HG03135 (cell line): ENCODE data around the gene ETS1.

Experiments
- ATAC-seq: cut with Tn5 transposase; IDR thresholded peaks from one replicate; pipeline ENCODE4 v1.9.1; 2021; ENCODE audit warnings: mild to moderate bottlenecking, moderate library complexity; ENCODE audit not compliant: unreplicated experiment

Gene ETS1, protein sequence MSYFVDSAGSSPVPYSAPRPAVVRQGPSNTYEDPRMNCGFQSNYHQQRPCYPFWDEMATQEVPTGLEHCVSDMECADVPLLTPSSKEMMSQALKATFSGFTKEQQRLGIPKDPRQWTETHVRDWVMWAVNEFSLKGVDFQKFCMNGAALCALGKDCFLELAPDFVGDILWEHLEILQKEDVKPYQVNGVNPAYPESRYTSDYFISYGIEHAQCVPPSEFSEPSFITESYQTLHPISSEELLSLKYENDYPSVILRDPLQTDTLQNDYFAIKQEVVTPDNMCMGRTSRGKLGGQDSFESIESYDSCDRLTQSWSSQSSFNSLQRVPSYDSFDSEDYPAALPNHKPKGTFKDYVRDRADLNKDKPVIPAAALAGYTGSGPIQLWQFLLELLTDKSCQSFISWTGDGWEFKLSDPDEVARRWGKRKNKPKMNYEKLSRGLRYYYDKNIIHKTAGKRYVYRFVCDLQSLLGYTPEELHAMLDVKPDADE

GRCh38 chr11:128587415-128587814 is at the start of gene ETS1:
Gene ETS1, minus strand, starts transcription at chr11:128587558. Its CDS starts 14,428 bp downstream, at chr11:128573130.
- no peak for ATAC-seq

DNA sequence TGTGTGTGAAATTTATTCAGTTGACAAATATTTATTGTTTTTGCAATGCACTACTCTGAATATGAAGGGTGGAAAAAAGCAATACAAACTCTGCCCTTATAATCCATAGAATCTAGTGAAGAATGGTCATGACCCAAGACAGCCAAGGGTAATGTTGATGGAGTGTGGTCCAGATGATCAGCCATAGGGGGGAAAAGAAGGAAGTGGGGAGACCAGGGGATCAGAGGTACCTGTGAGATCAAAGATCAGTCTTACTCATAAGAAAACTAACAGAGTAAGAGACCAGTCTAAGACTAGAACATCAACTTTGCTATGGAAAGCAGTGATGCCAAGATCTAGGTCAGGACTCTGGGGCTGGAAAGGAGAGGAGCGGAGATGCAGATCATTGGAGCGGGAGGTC is 47.0 kb upstream of the ETS1 start:
- no peak for ATAC-seq

DNA sequence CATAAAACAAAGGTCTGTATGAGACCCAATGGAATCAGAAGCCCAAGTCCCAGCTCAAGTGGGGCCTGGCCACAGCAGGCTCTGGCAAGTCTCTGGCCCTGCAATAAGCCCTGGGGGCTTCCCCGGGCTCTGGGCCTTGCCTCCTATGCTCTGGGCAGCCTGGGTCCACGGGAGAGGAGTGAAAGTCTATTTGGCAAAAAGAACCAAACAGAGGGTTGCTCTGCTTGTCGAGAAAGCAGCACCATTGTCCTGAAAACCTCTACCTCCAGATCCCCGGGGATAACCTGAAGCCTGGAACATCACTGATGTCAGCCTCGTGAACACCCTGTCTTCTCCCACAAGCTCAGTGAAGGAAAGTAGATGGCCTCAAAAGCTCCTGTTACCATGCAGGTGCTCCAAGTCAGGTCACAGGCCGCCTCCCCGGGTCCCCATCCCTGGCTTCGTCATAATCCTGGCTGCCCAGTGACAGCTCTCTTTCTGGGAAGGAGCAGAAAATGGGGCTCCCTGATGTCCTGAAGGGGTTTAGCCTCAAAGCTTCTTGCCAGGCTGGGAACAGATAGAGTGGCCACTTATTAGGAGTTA is 46.1 kb upstream of the ETS1 start:
- no peak for ATAC-seq

DNA sequence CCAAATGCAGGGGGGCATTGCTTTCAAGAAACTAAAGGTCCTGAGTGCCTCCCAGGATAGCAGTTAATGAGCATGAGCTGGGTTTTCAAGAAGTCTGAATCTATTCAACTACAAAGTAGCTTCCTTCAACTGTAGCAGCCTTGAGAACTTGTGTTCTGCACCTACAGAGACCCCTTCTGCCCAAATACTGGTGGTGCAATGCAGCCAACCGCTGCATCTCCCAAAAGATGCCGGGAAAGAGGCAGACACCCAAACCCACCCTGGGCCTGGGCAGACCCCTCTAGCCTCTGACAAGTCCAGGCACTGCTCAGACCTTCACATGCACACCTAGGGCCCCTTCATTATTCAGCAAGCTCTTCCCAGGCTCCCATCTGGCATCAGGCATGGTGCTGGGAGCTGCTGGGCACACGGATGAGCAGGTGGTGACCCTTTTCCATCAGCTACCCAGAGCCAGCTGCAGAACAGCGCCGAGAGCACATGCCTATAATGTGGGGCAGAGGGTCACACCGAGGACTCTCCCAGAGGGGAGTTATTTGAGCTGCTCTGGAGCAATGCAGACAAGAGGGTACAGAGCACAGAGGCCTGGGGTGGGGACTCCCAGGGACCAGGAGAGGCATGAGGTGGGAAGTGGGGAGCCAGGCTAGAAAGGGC is 44.9 kb upstream of the ETS1 start:
- no peak for ATAC-seq

GRCh38 chr11:128630367-128631230 is 43.2 kb upstream of the ETS1 start:
- peak; percentile 55 for ATAC-seq

- ATAC-seq: no peak
Measured at GRCh38 chr11:128629516-128630106, 42.3 kb upstream of the ETS1 start.

- peak; percentile 25 for ATAC-seq
Measured at GRCh38 chr11:128628686-128629085, 41.3 kb upstream of the ETS1 start.

GRCh38 chr11:128628325-128628673 is 40.9 kb upstream of the ETS1 start:
- peak; percentile 11 for ATAC-seq

DNA sequence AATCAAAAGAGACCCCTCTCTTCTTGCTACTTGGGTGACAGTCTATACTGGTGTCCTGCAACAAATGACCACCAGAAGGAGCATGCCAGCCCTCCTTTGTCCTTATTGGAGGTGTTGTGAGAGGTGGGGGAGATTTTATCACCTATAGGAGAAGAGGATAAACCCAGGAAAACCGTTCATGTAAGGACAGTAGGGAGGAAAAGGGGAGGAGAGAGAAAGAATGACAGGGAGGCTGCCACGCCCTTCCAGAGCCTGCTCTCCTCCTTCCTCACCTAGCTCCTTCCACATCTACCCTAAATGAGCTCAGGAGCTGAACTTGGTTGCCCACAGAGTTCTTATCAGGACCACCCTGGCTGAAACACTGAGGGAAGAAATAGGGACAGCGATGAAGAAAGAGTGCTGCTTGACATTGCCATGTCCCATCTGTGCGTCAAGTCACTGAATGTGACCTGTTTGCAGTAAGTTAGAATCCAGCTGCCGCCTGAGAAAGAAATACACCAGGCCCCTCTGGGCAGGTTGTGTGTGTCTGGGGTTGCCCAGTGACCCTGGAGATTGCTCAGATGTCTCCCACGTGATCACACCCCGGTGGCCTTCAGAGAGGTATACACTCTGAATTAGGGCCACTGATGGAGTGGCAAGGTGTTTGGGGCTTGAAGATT is 40.4 kb upstream of the ETS1 start:
- peak; percentile 46 for ATAC-seq

- no peak for ATAC-seq
Measured at GRCh38 chr11:128626913-128627665, 39.7 kb upstream of the ETS1 start.

- ATAC-seq: no peak
Measured at GRCh38 chr11:128625746-128626145, 38.4 kb upstream of the ETS1 start.

- no peak for ATAC-seq
Measured at GRCh38 chr11:128625326-128625725, 38.0 kb upstream of the ETS1 start.

DNA sequence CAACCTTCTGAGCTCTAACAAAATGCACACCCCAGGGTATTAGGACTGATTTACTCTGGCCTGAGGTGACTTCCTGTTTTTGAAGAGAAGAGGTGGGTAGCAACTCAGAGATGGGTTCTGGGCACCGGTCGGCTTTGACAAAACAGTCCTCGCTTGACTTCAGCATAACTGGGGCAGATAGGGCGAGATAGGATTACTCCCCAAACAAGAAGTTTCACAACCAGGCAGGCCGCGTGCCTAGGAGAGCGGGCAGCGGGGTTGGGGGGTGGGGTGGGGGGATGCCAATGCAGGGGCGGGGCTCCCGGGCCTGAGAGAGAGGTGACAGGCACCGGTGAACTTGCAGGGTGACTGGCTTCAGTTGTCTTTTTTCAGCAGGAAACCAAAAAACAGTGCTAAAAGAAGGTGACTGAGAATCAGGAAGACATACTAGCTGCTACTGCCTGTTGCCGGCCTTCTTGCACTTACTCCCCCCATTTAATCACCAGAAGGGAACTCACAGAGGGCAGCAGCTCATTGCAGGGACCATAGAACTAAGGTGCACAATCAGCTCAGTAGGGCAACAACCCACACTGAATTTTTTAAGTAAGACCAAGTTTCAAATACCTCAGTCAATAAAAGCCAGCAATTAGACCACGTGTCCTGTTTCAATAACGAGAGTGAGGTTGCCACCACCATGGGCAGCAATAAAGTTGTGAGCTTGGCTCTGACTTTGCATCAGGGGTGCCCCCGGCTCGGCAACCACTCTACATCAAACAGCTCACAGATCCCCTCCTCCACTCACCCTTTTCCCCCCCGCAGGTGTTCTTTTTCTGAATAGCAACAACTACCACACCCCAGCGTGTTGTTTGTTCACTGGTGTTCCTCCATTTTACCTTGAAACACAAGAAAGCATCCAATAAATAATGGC is 37.2 kb upstream of the ETS1 start:
- peak; percentile 50 for ATAC-seq

- no peak for ATAC-seq
Measured at GRCh38 chr11:128623091-128623490, 35.7 kb upstream of the ETS1 start.

GRCh38 chr11:128621601-128622501 is 34.5 kb upstream of the ETS1 start:
- no peak for ATAC-seq

GRCh38 chr11:128620309-128621100 is 33.1 kb upstream of the ETS1 start:
- no peak for ATAC-seq
